ENCODE data around the gene NOS3.

The NOS3 gene

DNA sequence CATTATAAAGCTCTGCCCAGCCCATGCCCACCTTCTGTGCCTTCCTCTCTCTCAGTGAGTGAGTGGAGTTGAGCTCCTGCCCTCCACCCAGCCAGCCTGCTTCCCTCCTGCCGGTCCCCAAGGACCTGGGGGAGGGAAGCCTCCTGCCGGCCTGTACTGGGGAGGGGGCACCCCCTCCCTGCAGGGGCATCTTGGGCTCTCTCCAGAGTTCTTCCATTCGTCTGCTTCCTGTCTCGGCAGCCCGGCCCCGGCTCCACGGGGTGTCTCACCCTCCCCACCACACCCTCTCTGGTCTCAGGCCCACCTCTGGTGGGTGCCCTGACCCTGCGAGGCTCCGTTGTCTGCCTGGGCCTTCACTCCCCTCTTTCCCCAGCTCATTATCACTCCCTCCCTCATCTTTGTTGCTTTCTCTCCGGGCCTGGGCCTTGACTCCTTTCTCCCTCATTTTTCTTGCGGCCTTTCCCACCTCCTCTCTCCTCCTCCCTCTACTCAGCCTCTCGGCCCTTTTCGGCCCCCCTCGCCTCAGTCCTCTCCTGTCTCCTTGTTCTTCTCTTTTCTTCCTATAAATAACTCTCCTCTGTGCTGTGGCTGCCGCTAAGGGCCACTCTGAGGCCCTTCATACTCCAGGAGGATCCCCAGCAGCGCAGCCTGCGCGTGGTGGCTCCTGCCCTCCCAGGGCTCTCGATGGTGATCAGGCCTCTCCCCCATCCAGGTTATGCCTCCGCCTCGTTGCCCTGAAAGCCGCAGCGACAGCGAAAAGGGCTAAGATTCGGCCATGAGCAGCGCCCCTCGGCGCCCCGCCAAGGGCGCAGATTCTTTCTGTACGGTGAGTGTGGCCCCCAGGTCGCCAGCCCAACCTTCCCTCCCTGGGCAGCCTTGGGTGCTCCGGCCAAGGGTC is 70.6 kb downstream of the NOS3 start:
- H3K4me1 ChIP-seq (ENCODE audit: control insufficient read depth, insufficient read depth, low read length), result peaks cover 25% of the 10 kb centered on the region
- H3K36me3 ChIP-seq (ENCODE audit: control insufficient read depth, insufficient read depth, low read length), result peaks cover 18% of the 10 kb centered on the region
- H3K4me3 ChIP-seq (ENCODE audit: low read length), result peak overlapping the region; percentile 40
- H3K27ac ChIP-seq (ENCODE audit: low read depth, low read length), result peak overlapping the region; percentile 97
- H3K9ac ChIP-seq (ENCODE audit: low read length), result peak overlapping the region; percentile 17
- H3K27me3 ChIP-seq (ENCODE audit: control insufficient read depth, insufficient read depth, low read length), result no peaks in the 10 kb centered on the region

DNA sequence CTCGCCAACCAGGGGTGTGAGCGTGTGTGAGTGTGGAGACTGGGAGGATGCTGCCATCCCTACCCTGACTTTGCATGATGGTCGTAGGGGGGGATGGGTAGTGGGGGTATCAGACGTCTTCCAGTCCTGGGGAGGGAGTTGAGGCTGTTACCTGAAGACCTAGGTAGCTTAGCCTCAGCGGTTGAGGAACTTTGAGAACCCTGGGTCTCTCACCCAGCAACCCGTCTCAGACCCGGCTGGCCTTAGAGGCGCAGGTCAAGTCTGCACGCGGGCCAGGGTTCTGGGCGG is 71.2 kb downstream of the NOS3 start:
- Histone ChIP-seq H3K27ac (ENCODE audit: low read depth, low read length) (peak overlapping the region; percentile 97), H3K27me3 (ENCODE audit: control insufficient read depth, insufficient read depth, low read length) (no peaks in the 10 kb centered on the region), H3K4me3 (ENCODE audit: low read length) (peak overlapping the region; percentile 40), H3K36me3 (ENCODE audit: control insufficient read depth, insufficient read depth, low read length) (peaks cover 23% of the 10 kb centered on the region), H3K9ac (ENCODE audit: low read length) (no peak overlapping the region), H3K4me1 (ENCODE audit: control insufficient read depth, insufficient read depth, low read length) (peaks cover 23% of the 10 kb centered on the region)

DNA sequence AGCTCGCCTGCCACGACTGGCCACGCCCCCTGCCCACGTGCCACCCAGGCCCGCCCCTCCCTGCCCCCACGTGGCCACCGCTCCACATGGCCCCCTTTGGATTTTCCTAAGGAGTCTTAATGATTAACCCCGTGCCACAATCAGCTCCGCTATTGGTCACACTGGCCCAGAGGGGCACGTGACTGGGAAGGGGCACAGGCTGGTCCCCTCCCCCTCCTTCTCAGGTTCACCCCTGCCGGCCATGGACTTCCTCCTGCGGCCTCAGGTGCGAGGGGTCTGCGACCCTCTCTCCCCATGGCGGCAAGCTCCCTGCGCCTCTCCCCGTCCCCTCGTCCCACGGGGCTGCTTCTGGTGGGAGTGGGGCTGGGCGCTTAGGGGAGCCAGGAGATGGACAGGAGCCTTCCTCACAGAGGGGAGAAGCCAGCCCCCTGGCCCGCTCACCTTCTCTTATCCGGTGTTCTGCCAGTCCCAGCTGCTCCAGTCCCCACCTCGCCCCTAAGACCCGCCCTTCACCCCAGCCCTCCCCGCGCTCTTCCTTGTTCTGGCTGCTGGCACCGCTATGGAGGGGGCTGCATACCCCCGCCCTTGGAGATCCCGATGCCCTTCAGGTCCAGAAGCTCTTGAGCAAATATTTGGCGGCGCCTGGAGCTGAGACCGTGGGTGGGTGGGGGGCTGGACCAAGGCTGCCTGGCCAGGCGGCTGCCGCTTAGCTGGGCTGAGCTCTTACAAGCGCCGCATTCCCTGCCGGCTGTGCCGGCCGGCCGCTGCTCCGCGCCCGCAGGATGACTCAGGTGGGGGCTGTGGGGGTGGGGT is 71.8 kb downstream of the NOS3 start:
- Histone ChIP-seq H3K4me3 (ENCODE audit: low read length) (peak overlapping the region; percentile 11), H3K27ac (ENCODE audit: low read depth, low read length) (peak overlapping the region; percentile 97), H3K9ac (ENCODE audit: low read length) (no peak overlapping the region), H3K27me3 (ENCODE audit: control insufficient read depth, insufficient read depth, low read length) (no peaks in the 10 kb centered on the region), H3K36me3 (ENCODE audit: control insufficient read depth, insufficient read depth, low read length) (peaks cover 28% of the 10 kb centered on the region), H3K4me1 (ENCODE audit: control insufficient read depth, insufficient read depth, low read length) (peaks cover 20% of the 10 kb centered on the region)

DNA sequence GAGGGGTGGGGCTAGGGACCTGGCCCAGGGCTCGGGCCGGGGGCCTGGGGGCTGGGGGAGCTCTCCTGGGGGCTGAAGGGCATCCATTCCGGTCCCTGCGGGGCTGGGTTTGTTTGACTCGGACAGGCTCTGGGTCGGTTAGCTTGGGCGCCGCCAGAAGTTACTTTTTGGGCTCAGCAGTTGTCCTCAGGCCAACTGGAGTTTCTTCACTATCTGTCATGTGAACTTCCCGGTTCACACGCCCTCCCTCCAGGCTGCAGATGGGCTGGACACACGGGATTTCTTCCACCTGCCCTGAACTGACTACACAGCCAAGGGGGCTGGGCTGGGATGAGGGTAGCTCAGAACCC is 72.4 kb downstream of the NOS3 start:
- H3K36me3 ChIP-seq (ENCODE audit: control insufficient read depth, insufficient read depth, low read length), result peaks cover 33% of the 10 kb centered on the region
- peak overlapping the region; percentile 46 for H3K27ac ChIP-seq (ENCODE audit: low read depth, low read length)
- H3K4me3 ChIP-seq (ENCODE audit: low read length), result peak overlapping the region; percentile 13
- peak overlapping the region; percentile 7 for H3K9ac ChIP-seq (ENCODE audit: low read length)
- H3K4me1 ChIP-seq (ENCODE audit: control insufficient read depth, insufficient read depth, low read length), result peaks cover 20% of the 10 kb centered on the region
- H3K27me3 ChIP-seq (ENCODE audit: control insufficient read depth, insufficient read depth, low read length), result no peaks in the 10 kb centered on the region

Data from rectal smooth muscle tissue (tissue), 1 donor.